ENCODE results near the gene SLC25A34.
A peak's percentile ranks its signal among the peaks of the same experiment; 100 is the strongest.

The SLC25A34 gene

DNA sequence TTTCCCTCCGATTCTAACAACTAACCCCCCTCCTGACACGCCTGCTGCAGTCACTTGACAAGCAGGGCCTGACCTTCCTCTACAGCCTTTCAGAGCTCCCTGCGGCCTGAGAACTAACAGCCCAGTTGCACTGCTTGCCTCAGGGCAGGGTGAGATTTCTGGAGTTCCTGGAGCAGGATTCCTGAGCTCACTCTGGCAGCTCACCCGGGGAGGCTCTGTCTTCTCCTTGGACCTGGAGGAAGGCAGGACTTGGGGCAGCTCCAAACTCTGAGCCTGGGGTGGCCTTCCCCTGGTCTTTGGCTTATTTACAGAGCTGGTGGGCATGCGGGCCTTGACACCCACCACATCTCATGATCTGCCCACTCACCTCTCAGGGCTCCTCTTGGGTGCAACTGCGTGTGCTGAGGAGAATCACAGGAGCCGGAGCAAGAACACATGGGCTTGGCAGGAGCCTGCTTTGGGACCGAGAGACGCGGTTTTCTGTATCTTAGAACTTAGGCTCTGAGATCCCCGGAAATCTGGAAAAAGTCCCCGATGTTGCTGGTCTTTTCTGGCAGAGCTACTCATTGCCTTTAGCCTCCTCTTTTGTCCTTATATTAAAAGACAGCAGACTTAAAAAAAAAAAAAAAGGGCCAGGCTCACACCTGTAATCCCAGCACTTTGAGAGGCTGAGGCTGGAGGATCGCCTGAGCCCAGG is 13.1 kb upstream of the SLC25A34 start:
- DNase-seq (ENCODE audit: insufficient read length, low spot score) (no peak), FAIRE-seq (no peak)
- TF ChIP-seq POLR2A (IDR thresholded peaks at IDR 0.05; ENCODE audit: low read depth, low read length) (no peak), POLR2AphosphoS5 (IDR thresholded peaks at IDR 0.05; ENCODE audit: low read depth, low read length) (no peak), PAX5 (IDR thresholded peaks at IDR 0.05; ENCODE audit: insufficient read depth, low read length, severe bottlenecking) (no peak), TAF1 (IDR thresholded peaks at IDR 0.05; ENCODE audit: low read depth, low read length) (no peak), SPI1 (IDR thresholded peaks at IDR 0.05; ENCODE audit: low read depth, low read length) (no peak), POU2F2 (IDR thresholded peaks at IDR 0.05; ENCODE audit: low read depth, low read length) (no peak)

DNA sequence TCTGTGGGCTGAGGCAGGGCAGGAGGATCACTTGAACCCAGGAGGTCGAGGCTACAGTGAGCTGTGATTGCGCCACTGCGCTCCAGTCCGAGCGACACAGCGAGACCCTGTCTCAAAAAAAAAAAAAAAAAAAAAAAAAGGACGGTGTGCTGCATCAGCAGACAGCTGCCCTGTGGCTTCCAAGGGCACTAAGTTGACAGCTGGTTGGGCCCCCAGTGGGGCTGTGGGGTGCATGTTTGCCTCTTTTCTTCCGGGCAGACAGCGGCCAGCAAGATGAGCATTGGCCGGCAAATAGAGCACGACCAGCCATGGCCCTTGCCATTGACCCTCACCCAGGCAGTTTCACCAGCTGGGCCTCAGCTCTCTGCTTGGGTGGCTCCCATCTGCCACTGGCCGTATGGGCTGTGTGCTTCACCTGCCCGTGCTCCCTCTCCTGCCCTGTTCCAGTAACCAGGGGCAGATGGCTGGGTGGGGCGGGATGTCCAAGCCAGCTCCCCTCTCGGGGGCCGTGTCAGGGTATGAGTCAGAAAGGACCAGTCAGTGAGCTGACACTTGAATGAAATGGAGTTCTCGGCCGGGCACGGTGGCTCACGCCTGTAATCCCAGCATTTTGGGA is 12.3 kb upstream of the SLC25A34 start:
- no peak for FAIRE-seq
- DNase-seq (ENCODE audit: insufficient read length, low spot score) = no peak
- TF ChIP-seq SPI1 (IDR thresholded peaks at IDR 0.05; ENCODE audit: low read depth, low read length) (no peak), POU2F2 (IDR thresholded peaks at IDR 0.05; ENCODE audit: low read depth, low read length) (no peak), TAF1 (IDR thresholded peaks at IDR 0.05; ENCODE audit: low read depth, low read length) (no peak), POLR2AphosphoS5 (IDR thresholded peaks at IDR 0.05; ENCODE audit: low read depth, low read length) (no peak), PAX5 (IDR thresholded peaks at IDR 0.05; ENCODE audit: insufficient read depth, low read length, severe bottlenecking) (no peak), POLR2A (IDR thresholded peaks at IDR 0.05; ENCODE audit: low read depth, low read length) (no peak)

- TF ChIP-seq POLR2AphosphoS5 (IDR thresholded peaks at IDR 0.05; ENCODE audit: low read depth, low read length) (no peak), POU2F2 (IDR thresholded peaks at IDR 0.05; ENCODE audit: low read depth, low read length) (no peak), POLR2A (IDR thresholded peaks at IDR 0.05; ENCODE audit: low read depth, low read length) (no peak), PAX5 (IDR thresholded peaks at IDR 0.05; ENCODE audit: insufficient read depth, low read length, severe bottlenecking) (no peak)
- no peak for DNase-seq (ENCODE audit: insufficient read length, low spot score)
- no peak for FAIRE-seq
These were observed 10.8 kb upstream of the SLC25A34 start for GRCh38 chr1:15724949-15725880.

- TF ChIP-seq POU2F2 (IDR thresholded peaks at IDR 0.05; ENCODE audit: low read depth, low read length) (no peak), POLR2A (IDR thresholded peaks at IDR 0.05; ENCODE audit: low read depth, low read length) (no peak), PAX5 (IDR thresholded peaks at IDR 0.05; ENCODE audit: insufficient read depth, low read length, severe bottlenecking) (no peak), SPI1 (IDR thresholded peaks at IDR 0.05; ENCODE audit: low read depth, low read length) (no peak), TAF1 (IDR thresholded peaks at IDR 0.05; ENCODE audit: low read depth, low read length) (no peak), POLR2AphosphoS5 (IDR thresholded peaks at IDR 0.05; ENCODE audit: low read depth, low read length) (no peak)
- DNase-seq (ENCODE audit: insufficient read length, low spot score) (no peak), FAIRE-seq (no peak)
These were observed 9.6 kb upstream of the SLC25A34 start for GRCh38 chr1:15726508-15726907.

- TF ChIP-seq POLR2AphosphoS5 (IDR thresholded peaks at IDR 0.05; ENCODE audit: low read depth, low read length) = no peak
- no peak for TF ChIP-seq SPI1 (IDR thresholded peaks at IDR 0.05; ENCODE audit: low read depth, low read length)
- no peak for TF ChIP-seq POU2F2 (IDR thresholded peaks at IDR 0.05; ENCODE audit: low read depth, low read length)
- no peak for TF ChIP-seq PAX5 (IDR thresholded peaks at IDR 0.05; ENCODE audit: insufficient read depth, low read length, severe bottlenecking)
- no peak for TF ChIP-seq TAF1 (IDR thresholded peaks at IDR 0.05; ENCODE audit: low read depth, low read length)
- no peak for TF ChIP-seq POLR2A (IDR thresholded peaks at IDR 0.05; ENCODE audit: low read depth, low read length)
- FAIRE-seq (no peak), DNase-seq (ENCODE audit: insufficient read length, low spot score) (no peak)
These were observed 9.0 kb upstream of the SLC25A34 start for GRCh38 chr1:15727021-15727420.

DNA sequence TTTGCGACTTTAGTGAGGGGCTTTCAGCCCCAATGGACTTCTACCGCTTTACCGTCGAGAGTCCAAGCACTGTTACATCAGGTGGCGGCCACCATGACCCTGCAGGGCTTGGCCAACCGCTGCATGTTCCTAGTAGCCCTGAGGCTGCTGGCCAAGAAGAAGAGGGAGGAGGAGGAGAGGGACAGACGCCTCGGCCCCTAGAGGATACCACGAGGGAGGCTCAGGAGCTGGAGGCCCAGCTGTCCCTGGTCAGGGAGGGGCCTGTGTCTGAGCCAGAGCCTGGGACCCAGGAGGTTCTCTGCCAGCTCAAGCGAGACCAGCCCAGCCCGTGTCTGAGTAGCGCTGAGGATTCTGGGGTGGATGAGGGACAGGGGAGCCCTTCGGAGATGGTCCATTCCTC is 8.6 kb upstream of the SLC25A34 start:
- TF ChIP-seq POU2F2 (IDR thresholded peaks at IDR 0.05; ENCODE audit: low read depth, low read length) (no peak), POLR2A (IDR thresholded peaks at IDR 0.05; ENCODE audit: low read depth, low read length) (no peak), TAF1 (IDR thresholded peaks at IDR 0.05; ENCODE audit: low read depth, low read length) (no peak), POLR2AphosphoS5 (IDR thresholded peaks at IDR 0.05; ENCODE audit: low read depth, low read length) (no peak), PAX5 (IDR thresholded peaks at IDR 0.05; ENCODE audit: insufficient read depth, low read length, severe bottlenecking) (no peak), SPI1 (IDR thresholded peaks at IDR 0.05; ENCODE audit: low read depth, low read length) (no peak)
- FAIRE-seq (no peak), DNase-seq (ENCODE audit: insufficient read length, low spot score) (no peak)

DNA sequence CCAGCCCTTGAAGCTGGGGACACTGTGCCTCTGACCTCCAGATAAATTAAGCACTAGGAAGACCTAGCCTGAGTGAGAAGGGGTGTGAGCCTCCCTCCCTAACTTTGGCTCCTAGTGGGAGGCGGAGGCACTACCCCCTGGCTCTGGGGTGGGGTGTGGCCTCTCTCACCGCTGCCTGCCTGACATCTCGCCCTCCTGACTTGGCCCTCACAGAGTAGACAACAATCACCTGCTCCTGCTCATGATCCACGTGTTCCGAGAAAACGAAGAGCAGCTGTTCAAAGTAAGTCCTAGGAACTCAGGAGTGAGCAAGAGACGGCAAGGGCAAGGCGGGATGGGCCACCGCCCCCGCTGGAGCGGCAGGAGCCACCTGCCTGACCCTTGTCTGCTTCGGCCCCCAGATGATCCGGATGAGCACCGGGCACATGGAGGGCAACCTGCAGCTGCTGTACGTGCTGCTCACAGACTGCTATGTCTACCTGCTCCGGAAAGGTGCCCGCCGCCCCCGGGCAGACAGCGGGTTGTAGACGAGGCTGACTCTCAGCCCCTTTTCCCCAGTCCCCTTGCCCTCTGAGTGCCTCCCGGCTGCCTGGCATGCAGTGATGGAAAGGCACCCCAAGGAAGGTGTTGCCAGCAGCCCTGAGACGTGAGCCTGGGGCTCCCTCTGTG is 8.1 kb upstream of the SLC25A34 start:
- TF ChIP-seq TAF1 (IDR thresholded peaks at IDR 0.05; ENCODE audit: low read depth, low read length) (no peak), POLR2AphosphoS5 (IDR thresholded peaks at IDR 0.05; ENCODE audit: low read depth, low read length) (peak; percentile 36; the same call in 1 of the 2 replicates)
- no peak for FAIRE-seq
- DNase-seq (ENCODE audit: insufficient read length, low spot score) = no peak

- FAIRE-seq (no peak), DNase-seq (ENCODE audit: insufficient read length, low spot score) (no peak)
- no peak for TF ChIP-seq POU2F2 (IDR thresholded peaks at IDR 0.05; ENCODE audit: low read depth, low read length)
- no peak for TF ChIP-seq POLR2AphosphoS5 (IDR thresholded peaks at IDR 0.05; ENCODE audit: low read depth, low read length)
- no peak for TF ChIP-seq PAX5 (IDR thresholded peaks at IDR 0.05; ENCODE audit: insufficient read depth, low read length, severe bottlenecking)
- no peak for TF ChIP-seq TAF1 (IDR thresholded peaks at IDR 0.05; ENCODE audit: low read depth, low read length)
- TF ChIP-seq SPI1 (IDR thresholded peaks at IDR 0.05; ENCODE audit: low read depth, low read length) = no peak
- TF ChIP-seq POLR2A (IDR thresholded peaks at IDR 0.05; ENCODE audit: low read depth, low read length) = no peak; the same call in 1 of the 2 replicates
These were observed 7.0 kb upstream of the SLC25A34 start for GRCh38 chr1:15728937-15729657.
